ENCODE measurements around the gene HECW1.

Gene HECW1

GRCh38 chr7:43511029-43511428 lies 398.6 kb downstream of the HECW1 start:
- H3K36me3 Mint-ChIP-seq (ENCODE audit: low read depth): no peaks in the 10 kb centered on the region
- no peaks in the 10 kb centered on the region for H3K9me3 Mint-ChIP-seq
- TF ChIP-seq CTCF (IDR thresholded peaks at IDR 0.05): no peak
- DNase-seq: no peak
- no peak overlapping the region for H3K27ac Mint-ChIP-seq
- peaks cover 14% of the 10 kb centered on the region for H3K27me3 Mint-ChIP-seq (ENCODE audit: low read depth, poor library complexity)
- H3K4me1 Mint-ChIP-seq: peaks cover 9% of the 10 kb centered on the region
- H3K4me3 Mint-ChIP-seq: no peak overlapping the region

DNA sequence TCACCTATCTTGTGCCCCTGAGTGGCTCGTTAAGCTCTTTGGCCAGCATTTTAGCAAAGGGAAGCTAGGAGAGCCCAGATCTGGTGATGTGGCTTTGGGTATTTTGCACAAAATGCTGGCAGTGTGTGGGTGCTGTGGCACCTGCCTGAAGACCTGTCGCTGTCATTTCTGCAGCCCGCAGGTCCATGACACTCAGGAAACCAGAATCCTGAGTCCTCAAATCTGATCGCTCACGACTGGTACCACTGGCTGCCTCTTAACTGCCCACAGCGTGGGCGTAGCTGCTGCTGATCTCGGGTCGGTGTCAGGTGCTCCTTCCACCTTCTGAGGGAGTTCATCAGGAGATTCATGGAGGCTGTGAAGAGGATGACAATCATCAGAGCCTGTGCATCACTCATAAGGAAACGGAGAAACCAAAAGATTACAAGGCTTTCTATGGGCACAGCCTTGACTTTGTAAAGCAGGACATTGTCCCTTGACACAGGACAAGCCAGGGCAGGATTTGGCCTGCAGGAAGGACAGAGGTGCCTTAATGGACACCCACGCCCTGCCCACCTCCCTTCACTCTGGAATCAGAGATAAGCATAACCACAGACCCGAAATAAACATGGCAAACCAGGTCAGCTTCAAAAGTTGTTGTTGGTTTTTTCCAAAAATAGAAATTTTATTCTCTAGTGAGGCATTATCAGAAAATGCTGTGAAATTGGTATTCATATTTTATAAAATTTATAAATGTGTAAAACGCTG lies 399.5 kb downstream of the HECW1 start:
- Mint-ChIP-seq H3K27me3 (ENCODE audit: low read depth, poor library complexity) (peaks cover 14% of the 10 kb centered on the region), H3K4me3 (no peak overlapping the region), H3K9me3 (no peaks in the 10 kb centered on the region), H3K36me3 (ENCODE audit: low read depth) (no peaks in the 10 kb centered on the region), H3K27ac (no peak overlapping the region), H3K4me1 (peaks cover 12% of the 10 kb centered on the region)
- DNase-seq: no peak
- no peak for TF ChIP-seq CTCF (IDR thresholded peaks at IDR 0.05)

GRCh38 chr7:43513251-43513650 lies 400.8 kb downstream of the HECW1 start:
- no peak for DNase-seq
- Mint-ChIP-seq H3K36me3 (ENCODE audit: low read depth) (no peaks in the 10 kb centered on the region), H3K4me3 (no peak overlapping the region), H3K4me1 (peaks cover 20% of the 10 kb centered on the region), H3K27me3 (ENCODE audit: low read depth, poor library complexity) (peaks cover 6% of the 10 kb centered on the region), H3K27ac (no peak overlapping the region), H3K9me3 (no peaks in the 10 kb centered on the region)
- TF ChIP-seq CTCF (IDR thresholded peaks at IDR 0.05): no peak

DNA sequence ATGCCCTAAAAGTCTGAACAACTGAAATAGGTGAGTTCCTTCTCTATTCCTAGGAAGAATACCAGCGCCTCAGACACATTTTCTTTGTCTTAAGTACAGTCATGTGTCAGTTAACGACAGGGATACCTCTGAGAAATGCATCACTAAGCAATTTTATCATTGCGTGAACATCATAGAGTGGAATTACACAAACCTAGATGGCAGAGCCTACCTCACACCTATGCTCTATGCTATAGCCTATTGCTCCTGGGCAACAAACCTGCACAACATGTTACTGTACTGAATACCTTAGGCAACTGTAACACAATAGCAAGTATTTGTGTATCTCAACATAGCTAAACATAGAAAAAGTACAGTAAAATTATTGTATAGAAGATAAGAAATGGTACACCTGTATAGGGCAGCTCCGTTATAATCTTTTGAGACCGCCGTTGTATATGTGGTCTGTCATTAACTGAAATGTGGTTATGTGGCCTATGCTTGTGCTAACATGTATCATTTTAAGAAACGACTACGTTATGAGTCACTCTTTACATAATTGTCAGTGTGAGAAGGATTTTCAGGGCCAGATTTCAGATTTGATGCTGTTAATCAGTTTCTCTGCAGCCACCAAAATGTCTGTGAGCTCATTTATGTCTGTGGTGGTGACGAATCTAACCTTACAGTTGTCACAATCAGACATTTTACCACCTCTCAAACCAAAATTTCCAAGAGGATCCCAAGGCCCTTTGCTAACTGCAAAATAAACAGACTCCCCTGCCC lies 404.3 kb downstream of the HECW1 start:
- TF ChIP-seq CTCF (IDR thresholded peaks at IDR 0.05): no peak
- Mint-ChIP-seq H3K4me1 (peaks cover 17% of the 10 kb centered on the region), H3K36me3 (ENCODE audit: low read depth) (no peaks in the 10 kb centered on the region), H3K27me3 (ENCODE audit: low read depth, poor library complexity) (peaks cover 6% of the 10 kb centered on the region), H3K27ac (no peak overlapping the region), H3K9me3 (no peaks in the 10 kb centered on the region), H3K4me3 (no peak overlapping the region)
- no peak for DNase-seq

DNA sequence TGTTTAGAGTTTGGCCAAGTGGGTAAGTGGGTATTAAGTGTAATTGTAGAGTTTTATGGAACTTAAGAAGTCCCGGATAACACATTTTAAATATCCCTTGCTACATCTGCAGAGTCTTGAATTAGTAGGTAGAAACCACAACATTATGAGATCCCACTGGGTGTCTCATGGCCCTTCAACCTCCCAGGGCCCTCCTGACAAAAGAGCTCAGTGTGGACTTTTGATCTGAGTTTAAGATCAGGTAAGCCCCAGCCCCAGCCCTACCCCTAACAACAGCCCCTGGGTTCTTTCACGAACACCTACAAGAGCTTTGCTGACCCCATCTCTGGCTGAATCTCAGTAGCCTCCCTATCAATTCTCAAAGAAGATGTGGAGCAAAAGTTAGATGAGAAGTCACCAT lies 405.0 kb downstream of the HECW1 start:
- no peak for DNase-seq
- H3K4me3 Mint-ChIP-seq: no peak overlapping the region
- no peak for TF ChIP-seq CTCF (IDR thresholded peaks at IDR 0.05)
- H3K36me3 Mint-ChIP-seq (ENCODE audit: low read depth): no peaks in the 10 kb centered on the region
- no peak overlapping the region for H3K27ac Mint-ChIP-seq
- H3K4me1 Mint-ChIP-seq: peaks cover 17% of the 10 kb centered on the region
- H3K9me3 Mint-ChIP-seq: no peaks in the 10 kb centered on the region
- H3K27me3 Mint-ChIP-seq (ENCODE audit: low read depth, poor library complexity): peaks cover 6% of the 10 kb centered on the region
